RWPE2 (cell line): ENCODE results near the gene GID8.

ENCODE experiments used
- ATAC-seq: fragments of 200-7000 bp; cut with Tn5 transposase; 3 replicates; pipeline ENCODE4 v1.9.1; 2021; ENCODE audit warnings: low read depth
- DNase-seq: peaks from one replicate; pipeline ENCODE4 v3.0.0-alpha.2; 2020; ENCODE audit warnings: low spot score
- H3K27ac ChIP-seq: fragments of 450-650 bp; 2 replicates; pipeline ENCODE4 v1.5.1; 2017; ENCODE audit warnings: mild to moderate bottlenecking; ENCODE audit not compliant: poor library complexity, severe bottlenecking
- H3K27me3 ChIP-seq: fragments of 250-450 bp; sonication (Bioruptor Pico); 2 replicates; pipeline ENCODE4 v1.5.1; 2021; ENCODE audit warnings: mild to moderate bottlenecking, moderate library complexity; ENCODE audit not compliant: insufficient read depth, poor library complexity, severe bottlenecking
- H3K36me3 ChIP-seq: fragments of 250-450 bp; sonication (Bioruptor Pico); 2 replicates; pipeline ENCODE4 v1.5.1; 2020; ENCODE audit warnings: low read depth, mild to moderate bottlenecking, moderate library complexity
- H3K4me1 ChIP-seq: fragments of 250-450 bp; sonication (Bioruptor Pico); 2 replicates; pipeline ENCODE4 v1.5.1; 2021; ENCODE audit warnings: mild to moderate bottlenecking, moderate library complexity; ENCODE audit not compliant: insufficient read depth, poor library complexity, severe bottlenecking
- H3K4me3 ChIP-seq: fragments of 250-450 bp; sonication (Bioruptor Pico); 2 replicates; pipeline ENCODE4 v1.5.1; 2021; ENCODE audit warnings: mild to moderate bottlenecking, moderate library complexity; ENCODE audit not compliant: severe bottlenecking
- H3K9me3 ChIP-seq: fragments of 250-450 bp; sonication (Bioruptor Pico); 2 replicates; pipeline ENCODE4 v1.5.1; 2021; ENCODE audit warnings: mild to moderate bottlenecking, moderate library complexity; ENCODE audit not compliant: severe bottlenecking
- TF ChIP-seq, protein P1 (sequence below): fragments of 450-650 bp; IDR thresholded peaks from one replicate; pipeline ENCODE4 v1.5.1; 2017; ENCODE audit warnings: mild to moderate bottlenecking, moderate library complexity; ENCODE audit not compliant: poor library complexity, severe bottlenecking

GID8 gene

DNA sequence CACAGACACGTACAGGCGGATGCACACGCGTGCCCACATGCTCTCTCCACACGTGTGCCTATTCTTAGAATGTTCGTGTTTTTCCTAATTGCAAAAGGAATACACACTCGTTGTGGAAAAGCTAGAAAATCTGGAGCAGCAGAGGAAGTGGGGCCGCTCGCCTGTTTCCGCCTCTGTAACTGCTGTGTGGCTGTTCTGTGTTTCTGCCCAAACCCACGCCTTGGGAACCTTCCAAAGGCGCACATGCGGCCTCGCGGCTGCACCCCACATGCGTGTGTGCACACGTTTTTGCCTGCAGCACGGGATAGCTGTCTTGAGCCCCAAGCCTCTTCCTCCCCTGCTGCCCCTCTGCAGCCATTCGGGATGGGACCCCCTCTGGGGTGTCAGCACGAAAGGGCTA, 26.8 kb downstream of the GID8 start:
- H3K27me3 ChIP-seq = peaks cover 25% of the 10 kb centered on the region
- DNase-seq (no peak), ATAC-seq (no peak)
- H3K4me3 ChIP-seq = no peak overlapping the region
- H3K27ac ChIP-seq = no peak overlapping the region
- H3K9me3 ChIP-seq = no peaks in the 10 kb centered on the region
- H3K4me1 ChIP-seq = peaks cover 7% of the 10 kb centered on the region
- TF ChIP-seq, protein P1, sequence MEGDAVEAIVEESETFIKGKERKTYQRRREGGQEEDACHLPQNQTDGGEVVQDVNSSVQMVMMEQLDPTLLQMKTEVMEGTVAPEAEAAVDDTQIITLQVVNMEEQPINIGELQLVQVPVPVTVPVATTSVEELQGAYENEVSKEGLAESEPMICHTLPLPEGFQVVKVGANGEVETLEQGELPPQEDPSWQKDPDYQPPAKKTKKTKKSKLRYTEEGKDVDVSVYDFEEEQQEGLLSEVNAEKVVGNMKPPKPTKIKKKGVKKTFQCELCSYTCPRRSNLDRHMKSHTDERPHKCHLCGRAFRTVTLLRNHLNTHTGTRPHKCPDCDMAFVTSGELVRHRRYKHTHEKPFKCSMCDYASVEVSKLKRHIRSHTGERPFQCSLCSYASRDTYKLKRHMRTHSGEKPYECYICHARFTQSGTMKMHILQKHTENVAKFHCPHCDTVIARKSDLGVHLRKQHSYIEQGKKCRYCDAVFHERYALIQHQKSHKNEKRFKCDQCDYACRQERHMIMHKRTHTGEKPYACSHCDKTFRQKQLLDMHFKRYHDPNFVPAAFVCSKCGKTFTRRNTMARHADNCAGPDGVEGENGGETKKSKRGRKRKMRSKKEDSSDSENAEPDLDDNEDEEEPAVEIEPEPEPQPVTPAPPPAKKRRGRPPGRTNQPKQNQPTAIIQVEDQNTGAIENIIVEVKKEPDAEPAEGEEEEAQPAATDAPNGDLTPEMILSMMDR = no peak
- H3K36me3 ChIP-seq = no peaks in the 10 kb centered on the region

DNA sequence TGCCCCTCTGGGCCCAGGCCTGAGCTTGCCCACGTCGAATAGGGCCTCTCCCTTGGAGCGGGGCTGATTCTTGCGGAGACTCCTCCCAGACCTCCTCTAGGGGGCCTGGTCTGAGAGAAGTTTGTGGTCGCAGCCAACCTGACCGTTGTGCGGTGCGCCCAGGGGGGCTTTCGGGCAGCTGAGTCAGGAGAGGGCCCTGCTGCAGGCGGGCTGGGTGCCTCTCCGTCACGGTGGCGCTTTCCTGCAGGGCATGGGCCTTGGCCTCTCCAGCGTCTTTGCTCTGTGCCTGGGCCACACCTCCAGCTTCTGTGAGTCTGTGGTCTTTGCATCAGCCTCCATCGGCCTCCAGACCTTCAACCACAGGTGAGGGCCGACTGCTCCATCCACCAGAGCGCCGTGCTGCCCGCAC, 27.4 kb downstream of the GID8 start:
- ATAC-seq (no peak), DNase-seq (peak; percentile 86)
- no peaks in the 10 kb centered on the region for H3K36me3 ChIP-seq
- TF ChIP-seq, protein P1 = no peak
- H3K4me3 ChIP-seq = no peak overlapping the region
- peaks cover 30% of the 10 kb centered on the region for H3K27me3 ChIP-seq
- H3K27ac ChIP-seq = no peak overlapping the region
- no peaks in the 10 kb centered on the region for H3K9me3 ChIP-seq
- peaks cover 7% of the 10 kb centered on the region for H3K4me1 ChIP-seq

DNA sequence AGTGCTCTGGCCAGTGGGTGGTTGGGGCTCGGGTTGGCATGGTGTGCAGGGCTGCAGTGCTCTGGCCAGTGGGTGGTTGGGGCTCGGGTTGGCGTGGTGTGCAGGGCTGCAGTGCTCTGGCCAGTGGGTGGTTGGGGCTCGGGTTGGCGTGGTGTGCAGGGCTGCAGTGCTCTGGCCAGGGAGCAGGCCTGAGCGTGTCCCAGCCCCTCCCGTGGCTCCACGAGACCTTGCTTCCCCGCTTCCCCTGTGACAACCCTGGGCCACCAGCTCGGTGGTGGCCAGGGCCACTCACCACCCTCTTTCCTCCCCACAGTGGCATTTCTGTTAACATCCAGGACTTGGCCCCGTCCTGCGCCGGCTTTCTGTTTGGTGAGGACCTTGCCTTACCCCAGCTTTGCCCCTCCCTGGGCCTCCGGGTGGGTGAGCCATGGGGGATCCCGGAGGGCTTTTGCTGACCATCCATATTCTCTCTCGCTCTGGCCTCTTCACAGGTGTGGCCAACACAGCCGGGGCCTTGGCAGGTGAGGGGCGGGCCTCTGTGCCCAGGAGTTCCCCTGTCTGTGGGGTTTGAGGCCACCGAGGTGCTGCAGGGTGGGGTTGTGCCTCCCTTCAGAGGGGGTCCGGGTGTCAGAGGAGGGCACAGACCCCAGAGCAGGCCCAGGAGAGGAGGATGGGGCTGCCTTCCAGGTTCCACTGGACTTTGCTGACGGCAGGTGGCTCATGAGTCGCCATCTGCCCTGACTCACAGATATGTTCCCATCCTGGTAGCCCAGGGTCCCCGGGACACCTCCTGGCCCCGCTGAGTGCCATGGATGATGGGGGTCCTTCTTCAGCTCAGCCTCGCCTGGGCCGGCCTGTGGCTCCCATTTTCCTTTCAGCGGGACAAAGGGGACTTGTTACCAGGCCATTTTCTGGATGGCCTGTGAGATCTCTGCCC, 28.5 kb downstream of the GID8 start:
- Histone ChIP-seq H3K36me3 (no peaks in the 10 kb centered on the region), H3K27me3 (peaks cover 38% of the 10 kb centered on the region), H3K4me3 (no peak overlapping the region), H3K9me3 (no peaks in the 10 kb centered on the region), H3K27ac (no peak overlapping the region), H3K4me1 (peaks cover 7% of the 10 kb centered on the region)
- no peak for DNase-seq
- TF ChIP-seq, protein P1 = no peak
- no peak for ATAC-seq

DNA sequence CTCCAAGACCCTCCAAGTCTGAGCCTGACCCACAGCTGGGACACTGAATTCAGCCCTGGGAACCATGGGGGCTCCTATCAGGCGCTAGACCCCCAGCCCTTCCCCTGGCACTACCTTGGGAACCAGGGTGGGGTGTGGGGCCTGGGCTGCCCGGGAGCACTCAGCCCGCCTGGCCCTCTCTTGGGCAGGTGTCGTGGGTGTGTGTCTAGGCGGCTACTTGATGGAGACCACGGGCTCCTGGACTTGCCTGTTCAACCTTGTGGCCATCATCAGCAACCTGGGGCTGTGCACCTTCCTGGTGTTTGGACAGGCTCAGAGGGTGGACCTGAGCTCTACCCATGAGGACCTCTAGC, 29.2 kb downstream of the GID8 start:
- H3K27me3 ChIP-seq = peaks cover 38% of the 10 kb centered on the region

More for the DNA sequence above, 29.2 kb downstream of the GID8 start:
- DNase-seq = no peak
- Histone ChIP-seq H3K4me1 (peaks cover under 1% of the 10 kb centered on the region), H3K4me3 (no peak overlapping the region), H3K27ac (no peak overlapping the region), H3K9me3 (no peaks in the 10 kb centered on the region), H3K36me3 (no peaks in the 10 kb centered on the region)
- ATAC-seq = no peak
- TF ChIP-seq, protein P1 = no peak
